MM.1S (cell line): ENCODE measurements around the gene IL15RA.

ENCODE experiments used
- DNase-seq: peaks from one replicate; pipeline ENCODE4 v3.0.0-alpha.2; 2015
- H2AFZ ChIP-seq: fragments of 300-600 bp; sonication (generic); 2 replicates; pipeline ENCODE4 v1.6.0; 2016; ENCODE audit warnings: antibody characterized with exemption, low read length
- H3F3A ChIP-seq: fragments of 300-600 bp; sonication (generic); 2 replicates; pipeline ENCODE4 v1.6.1; 2016; ENCODE audit warnings: mild to moderate bottlenecking, antibody characterized with exemption, low read length, moderate library complexity, mixed read lengths; ENCODE audit not compliant: insufficient read depth
- H3K27ac ChIP-seq: fragments of 300-600 bp; sonication (generic); 2 replicates; pipeline ENCODE4 v1.5.1; 2016; ENCODE audit warnings: mild to moderate bottlenecking, low read length
- H3K27me3 ChIP-seq: fragments of 300-600 bp; sonication (generic); replicated peaks from 2 replicates; pipeline ENCODE4 v1.6.0; 2016; ENCODE audit warnings: low read length; ENCODE audit not compliant: insufficient read depth
- H3K36me3 ChIP-seq: fragments of 300-600 bp; sonication (generic); replicated peaks from 2 replicates; pipeline ENCODE4 v1.6.1; 2016; ENCODE audit warnings: mild to moderate bottlenecking, low read length, mixed read lengths; ENCODE audit not compliant: insufficient read depth
- H3K4me1 ChIP-seq: fragments of 300-600 bp; sonication (generic); 2 replicates; pipeline ENCODE4 v1.6.1; 2016; ENCODE audit warnings: low read length, mixed read lengths
- H3K4me2 ChIP-seq: fragments of 300-600 bp; sonication (generic); 2 replicates; pipeline ENCODE4 v1.6.0; 2016; ENCODE audit warnings: low read depth, low read length
- H3K4me3 ChIP-seq: fragments of 300-600 bp; sonication (generic); 2 replicates; pipeline ENCODE4 v1.5.1; 2016; ENCODE audit warnings: low read length, mixed read lengths
- H3K79me2 ChIP-seq: fragments of 300-600 bp; sonication (generic); 2 replicates; pipeline ENCODE4 v1.6.1; 2016; ENCODE audit warnings: mixed run types, low read length, mixed read lengths
- H3K9ac ChIP-seq: fragments of 300-600 bp; sonication (generic); 2 replicates; pipeline ENCODE4 v1.6.1; 2016; ENCODE audit warnings: low read length, mixed read lengths
- H3K9me2 ChIP-seq: fragments of 300-600 bp; sonication (generic); replicated peaks from 2 replicates; pipeline ENCODE4 v1.6.1; 2016; ENCODE audit warnings: mild to moderate bottlenecking, low read length, mixed read lengths; ENCODE audit not compliant: insufficient read depth
- H3K9me3 ChIP-seq: fragments of 300-600 bp; sonication (generic); replicated peaks from 2 replicates; pipeline ENCODE4 v1.6.1; 2016; ENCODE audit warnings: mild to moderate bottlenecking, low read length, mixed read lengths; ENCODE audit not compliant: insufficient read depth
- H4K20me1 ChIP-seq: fragments of 300-600 bp; sonication (generic); 2 replicates; pipeline ENCODE4 v1.6.1; 2016; ENCODE audit warnings: mild to moderate bottlenecking, low read length, moderate library complexity, mixed read lengths; ENCODE audit not compliant: insufficient read depth
- EZH2 ChIP-seq: fragments of 300-600 bp; sonication (generic); optimal IDR thresholded peaks from 2 replicates; pipeline ENCODE3; 2017; ENCODE audit warnings: low read depth, mild to moderate bottlenecking, antibody characterized with exemption, low read length, mixed read lengths
- EZH2phosphoT487 ChIP-seq: fragments of 300-600 bp; sonication (generic); IDR thresholded peaks from 2 replicates; pipeline ENCODE4 v1.6.1; 2018; ENCODE audit warnings: antibody characterized with exemption, low read length
- TF ChIP-seq, protein P1 (sequence below): fragments of 300-600 bp; sonication (generic); IDR thresholded peaks from 2 replicates; pipeline ENCODE4 v1.5.1; 2016; ENCODE audit warnings: antibody characterized with exemption, low read length, mixed read lengths

Gene IL15RA

DNA sequence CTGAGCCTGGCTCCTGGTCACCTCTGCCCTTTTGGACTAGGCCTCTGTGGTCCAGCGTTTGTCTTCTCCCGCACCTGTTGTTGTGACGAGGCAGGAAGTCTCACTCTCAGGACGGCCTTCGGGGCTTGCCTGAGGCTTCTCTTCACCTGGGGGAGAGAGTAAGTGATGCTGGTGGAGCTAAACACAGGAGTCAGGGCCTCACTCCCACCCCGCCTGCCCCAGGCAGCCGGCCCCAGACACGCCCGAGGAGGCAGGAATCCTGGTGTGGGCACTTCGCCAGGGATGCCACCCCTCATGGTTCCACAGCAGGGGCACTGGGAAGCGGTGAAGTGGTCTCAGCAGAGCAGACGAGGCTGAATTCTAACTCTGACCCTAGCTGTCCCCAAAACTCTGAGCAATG lies 42.5 kb upstream of the IL15RA start:
- no peaks in the 10 kb centered on the region for H3K9me3 ChIP-seq
- no peaks in the 10 kb centered on the region for H3K9me2 ChIP-seq
- H3F3A ChIP-seq = no peaks in the 10 kb centered on the region
- peaks cover 19% of the 10 kb centered on the region for H3K27me3 ChIP-seq
- no peak overlapping the region for H2AFZ ChIP-seq
- no peak overlapping the region for H3K4me2 ChIP-seq
- TF ChIP-seq EZH2phosphoT487 (no peak), EZH2 (no peak)
- TF ChIP-seq, protein P1, sequence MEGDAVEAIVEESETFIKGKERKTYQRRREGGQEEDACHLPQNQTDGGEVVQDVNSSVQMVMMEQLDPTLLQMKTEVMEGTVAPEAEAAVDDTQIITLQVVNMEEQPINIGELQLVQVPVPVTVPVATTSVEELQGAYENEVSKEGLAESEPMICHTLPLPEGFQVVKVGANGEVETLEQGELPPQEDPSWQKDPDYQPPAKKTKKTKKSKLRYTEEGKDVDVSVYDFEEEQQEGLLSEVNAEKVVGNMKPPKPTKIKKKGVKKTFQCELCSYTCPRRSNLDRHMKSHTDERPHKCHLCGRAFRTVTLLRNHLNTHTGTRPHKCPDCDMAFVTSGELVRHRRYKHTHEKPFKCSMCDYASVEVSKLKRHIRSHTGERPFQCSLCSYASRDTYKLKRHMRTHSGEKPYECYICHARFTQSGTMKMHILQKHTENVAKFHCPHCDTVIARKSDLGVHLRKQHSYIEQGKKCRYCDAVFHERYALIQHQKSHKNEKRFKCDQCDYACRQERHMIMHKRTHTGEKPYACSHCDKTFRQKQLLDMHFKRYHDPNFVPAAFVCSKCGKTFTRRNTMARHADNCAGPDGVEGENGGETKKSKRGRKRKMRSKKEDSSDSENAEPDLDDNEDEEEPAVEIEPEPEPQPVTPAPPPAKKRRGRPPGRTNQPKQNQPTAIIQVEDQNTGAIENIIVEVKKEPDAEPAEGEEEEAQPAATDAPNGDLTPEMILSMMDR = no peak
- no peaks in the 10 kb centered on the region for H4K20me1 ChIP-seq
- H3K36me3 ChIP-seq = no peaks in the 10 kb centered on the region
- H3K27ac ChIP-seq = no peak overlapping the region
- no peak for DNase-seq
- no peak overlapping the region for H3K9ac ChIP-seq
- H3K4me3 ChIP-seq = no peak overlapping the region
- no peaks in the 10 kb centered on the region for H3K79me2 ChIP-seq
- no peaks in the 10 kb centered on the region for H3K4me1 ChIP-seq

DNA sequence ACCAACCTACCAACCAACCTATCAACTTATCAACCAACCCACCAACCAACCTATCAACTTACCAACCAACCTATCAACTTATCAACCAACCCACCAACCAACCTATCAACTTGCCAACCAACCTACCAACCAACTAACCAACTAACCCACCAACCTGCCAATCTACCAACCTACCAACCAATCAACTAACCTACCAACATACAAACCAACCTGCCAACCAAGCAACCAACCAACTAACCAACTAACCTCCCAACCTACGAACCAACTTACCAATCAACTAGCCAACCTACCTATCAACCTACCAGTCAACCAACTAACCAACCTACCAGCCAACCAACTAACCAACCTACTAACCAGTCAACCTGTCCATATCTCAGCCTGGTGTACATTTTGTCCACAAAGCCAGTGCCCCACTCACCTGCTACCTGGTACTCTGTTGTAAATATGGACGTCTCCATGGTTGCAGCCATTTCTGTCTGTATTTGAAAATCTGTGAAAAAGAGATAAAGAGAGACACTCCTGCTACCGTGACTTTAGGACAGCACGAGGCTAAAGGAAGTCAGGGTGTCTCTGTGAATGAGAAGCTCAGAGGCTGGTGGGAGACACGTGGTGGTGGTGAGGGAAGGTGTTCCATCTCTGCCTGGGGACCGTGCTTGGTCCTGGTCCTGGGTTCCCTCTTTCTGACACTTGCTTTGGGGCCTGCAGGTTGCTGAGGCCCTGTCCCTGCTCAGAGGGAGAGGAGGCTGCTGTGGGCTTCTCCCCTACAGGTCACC lies 41.9 kb upstream of the IL15RA start:
- no peaks in the 10 kb centered on the region for H3K4me1 ChIP-seq
- no peaks in the 10 kb centered on the region for H3F3A ChIP-seq
- H3K27me3 ChIP-seq = peaks cover 19% of the 10 kb centered on the region
- H3K79me2 ChIP-seq = no peaks in the 10 kb centered on the region
- H3K36me3 ChIP-seq = no peaks in the 10 kb centered on the region
- no peak overlapping the region for H2AFZ ChIP-seq
- no peaks in the 10 kb centered on the region for H3K9me3 ChIP-seq
- H3K9me2 ChIP-seq = no peaks in the 10 kb centered on the region
- no peak overlapping the region for H3K4me3 ChIP-seq
- H3K9ac ChIP-seq = no peak overlapping the region
- TF ChIP-seq EZH2phosphoT487 (no peak), EZH2 (no peak)
- TF ChIP-seq, protein P1 = no peak
- no peak overlapping the region for H3K4me2 ChIP-seq
- H4K20me1 ChIP-seq = no peaks in the 10 kb centered on the region
- H3K27ac ChIP-seq = no peak overlapping the region
- DNase-seq = no peak

DNA sequence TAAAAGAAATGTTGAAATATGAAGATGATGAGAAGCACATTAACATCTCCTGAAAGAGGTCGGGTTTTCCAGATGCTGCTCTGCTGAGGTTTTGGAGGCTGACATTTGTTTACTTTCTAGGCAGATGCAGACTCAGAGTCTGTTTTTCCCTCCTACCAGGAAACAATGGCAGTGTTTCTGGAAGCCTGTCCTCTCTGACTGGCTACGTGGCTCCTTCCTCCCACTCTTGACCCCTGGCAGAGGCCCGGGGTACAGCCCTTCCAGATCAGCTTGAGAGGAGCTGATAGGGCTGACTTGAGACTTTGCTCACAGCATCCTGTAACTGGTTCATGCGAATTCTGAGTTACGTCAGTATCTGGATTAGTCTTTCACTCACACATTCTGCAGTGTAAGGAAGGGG lies 41.1 kb upstream of the IL15RA start:
- Histone ChIP-seq H3K9me3 (no peaks in the 10 kb centered on the region), H2AFZ (no peak overlapping the region), H3K9me2 (no peaks in the 10 kb centered on the region), H4K20me1 (no peaks in the 10 kb centered on the region), H3K36me3 (no peaks in the 10 kb centered on the region), H3K4me2 (no peak overlapping the region), H3K27ac (no peak overlapping the region), H3K4me3 (no peak overlapping the region), H3K27me3 (peaks cover 20% of the 10 kb centered on the region), H3K79me2 (no peaks in the 10 kb centered on the region), H3K9ac (no peak overlapping the region), H3F3A (no peaks in the 10 kb centered on the region), H3K4me1 (no peaks in the 10 kb centered on the region)
- no peak for TF ChIP-seq EZH2phosphoT487
- TF ChIP-seq, protein P1 = no peak
- TF ChIP-seq EZH2 = no peak
- DNase-seq = no peak
